HG03280 (cell line): ENCODE results near the gene FOXP1.

ENCODE experiments used
- ATAC-seq: cut with Tn5 transposase; IDR thresholded peaks from one replicate; pipeline ENCODE4 v1.9.1; 2021; ENCODE audit warnings: mild to moderate bottlenecking, moderate library complexity; ENCODE audit not compliant: unreplicated experiment

FOXP1 gene

DNA sequence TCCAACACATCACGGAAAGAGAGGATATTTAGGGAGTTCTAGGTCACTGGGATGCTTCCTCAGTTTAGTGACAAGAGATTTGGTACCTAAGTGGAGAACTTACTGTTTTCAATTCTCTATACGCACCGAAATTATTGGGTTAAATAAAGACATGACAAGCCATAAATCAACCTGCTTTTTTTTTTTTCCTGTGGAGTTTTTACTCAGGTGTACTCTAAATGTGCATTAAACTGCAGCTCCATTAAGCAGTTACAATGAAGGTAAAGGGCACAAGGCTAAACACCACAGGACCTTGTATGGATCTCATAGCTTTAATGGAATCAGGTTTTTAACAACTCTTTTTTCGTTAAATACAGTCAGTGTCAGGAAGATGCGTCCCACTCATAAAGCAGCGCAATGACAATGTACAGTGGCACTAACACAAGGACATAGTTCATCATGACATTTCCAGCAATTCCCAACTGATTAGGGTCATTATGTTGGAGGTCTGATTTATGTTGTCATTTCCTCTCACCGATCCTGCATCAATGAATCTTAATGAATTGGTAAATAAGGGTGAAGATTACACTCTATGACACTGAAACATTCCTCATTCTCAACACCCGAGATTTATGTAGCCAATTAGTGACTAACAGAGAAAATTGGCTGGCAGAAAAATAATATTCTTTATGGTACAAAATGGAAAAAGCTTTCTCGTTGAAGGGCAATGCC is 355.2 kb downstream of the FOXP1 start:
- ATAC-seq: no peak

DNA sequence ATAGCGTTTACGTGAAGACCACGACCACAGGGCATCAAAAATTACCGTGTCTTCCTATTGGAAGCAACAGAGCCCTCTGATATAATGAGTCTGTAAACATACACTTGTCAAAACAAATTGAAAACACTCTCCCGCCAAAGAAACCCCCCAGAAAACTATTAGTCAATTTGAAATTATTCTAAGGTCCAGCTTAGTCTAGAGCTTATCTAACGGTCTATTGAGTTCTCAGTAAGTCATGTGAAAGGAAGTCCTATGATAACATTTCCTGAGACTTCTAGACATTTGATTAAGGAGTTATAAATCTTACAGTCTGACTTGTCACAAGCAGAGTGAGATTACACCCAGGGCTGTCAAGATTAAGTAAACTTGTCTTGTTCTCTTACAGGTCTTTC is 356.3 kb downstream of the FOXP1 start:
- no peak for ATAC-seq

DNA sequence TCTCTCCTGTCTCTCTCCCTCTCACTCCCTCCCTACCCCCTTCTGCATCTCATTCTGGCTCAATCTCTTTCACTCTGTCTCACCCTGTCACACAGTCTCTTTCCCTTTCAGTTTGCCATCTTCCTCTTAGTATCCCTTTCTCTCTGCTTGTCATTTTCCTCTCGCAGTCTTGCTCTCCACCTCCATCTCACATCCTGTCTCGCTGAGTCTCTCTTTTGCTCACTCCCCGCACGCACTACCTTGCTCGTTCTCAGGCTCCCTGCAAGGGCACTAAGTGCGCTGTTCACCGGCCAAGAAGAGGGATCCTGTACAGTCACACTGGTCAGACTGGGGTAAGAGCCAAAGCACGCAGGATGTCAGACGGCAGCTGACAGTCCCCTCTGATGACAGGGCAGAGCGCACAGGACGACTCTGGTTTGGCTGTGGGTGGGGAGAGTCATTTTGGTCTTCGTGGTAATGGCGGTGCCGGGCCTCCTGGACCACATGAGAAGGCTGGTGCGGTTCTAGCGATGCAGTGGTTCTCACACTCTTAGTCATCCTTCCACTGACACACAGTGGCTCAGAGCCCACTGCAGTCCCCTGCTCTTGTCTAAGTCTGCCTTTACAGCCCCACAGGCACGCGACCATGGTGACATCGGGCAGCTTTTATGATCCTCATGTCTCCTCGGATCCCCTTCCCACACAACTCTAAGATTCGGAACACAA is 356.8 kb downstream of the FOXP1 start:
- peak; percentile 82 for ATAC-seq

DNA sequence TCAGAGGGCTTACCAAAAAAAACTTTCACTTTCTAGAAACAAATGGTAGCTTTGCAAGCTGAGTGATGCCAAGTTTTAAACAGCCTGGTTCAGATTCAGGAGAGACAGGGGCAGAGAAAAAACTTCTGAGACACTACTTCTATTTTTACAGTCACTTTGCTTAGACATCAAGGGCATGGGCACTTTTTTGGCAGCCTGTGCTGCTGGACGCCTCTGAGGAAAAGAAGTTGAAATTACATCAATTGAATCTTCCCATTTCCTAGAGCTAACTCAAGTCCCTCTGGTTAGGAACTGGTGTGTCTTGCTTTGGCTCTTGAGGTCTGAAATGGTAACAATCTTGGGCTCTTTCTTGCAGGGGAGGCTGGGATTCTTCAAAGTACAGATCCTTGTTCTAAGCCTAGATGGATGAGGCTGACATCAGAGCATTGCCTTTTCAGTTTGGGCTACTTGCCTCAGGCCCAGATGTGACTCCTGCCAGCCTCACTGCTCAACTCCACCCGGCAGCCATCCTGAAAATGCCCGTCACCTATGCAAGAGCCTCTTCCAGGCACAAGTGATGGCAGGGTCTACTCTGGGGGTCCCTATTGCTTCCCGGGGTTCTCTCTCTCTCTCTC is 357.5 kb downstream of the FOXP1 start:
- peak; percentile 4 for ATAC-seq

DNA sequence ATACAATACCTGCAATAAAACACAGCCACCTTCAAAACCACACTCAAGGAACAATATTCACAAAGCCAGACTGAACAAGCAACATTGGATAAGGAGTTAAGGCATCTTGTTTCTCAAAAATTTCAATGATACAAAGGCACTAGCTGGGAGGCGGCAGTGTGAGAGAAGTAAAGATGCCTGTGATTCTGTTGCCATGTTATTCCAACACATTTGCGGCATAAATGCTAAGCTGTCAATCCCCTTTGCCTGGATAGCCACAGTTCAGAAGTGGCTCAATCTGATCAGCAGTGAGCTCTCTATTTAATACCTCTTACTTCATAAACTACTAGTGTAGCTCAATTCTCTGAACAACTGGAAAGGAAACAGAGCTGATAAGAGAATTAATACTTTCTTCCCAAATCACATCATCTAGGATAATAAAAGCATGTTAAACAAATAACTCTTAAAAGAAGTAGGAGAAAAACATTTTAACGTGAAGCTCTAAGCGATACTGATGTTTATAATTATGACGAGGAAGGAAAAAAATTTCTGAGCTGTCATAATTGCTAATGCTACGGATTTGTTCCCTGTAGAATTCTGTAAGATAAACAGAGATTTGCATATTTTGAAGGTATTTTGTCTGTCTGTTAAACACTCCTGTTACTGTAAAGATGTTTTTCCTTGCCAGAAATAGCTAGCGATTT is 358.4 kb downstream of the FOXP1 start:
- no peak for ATAC-seq

DNA sequence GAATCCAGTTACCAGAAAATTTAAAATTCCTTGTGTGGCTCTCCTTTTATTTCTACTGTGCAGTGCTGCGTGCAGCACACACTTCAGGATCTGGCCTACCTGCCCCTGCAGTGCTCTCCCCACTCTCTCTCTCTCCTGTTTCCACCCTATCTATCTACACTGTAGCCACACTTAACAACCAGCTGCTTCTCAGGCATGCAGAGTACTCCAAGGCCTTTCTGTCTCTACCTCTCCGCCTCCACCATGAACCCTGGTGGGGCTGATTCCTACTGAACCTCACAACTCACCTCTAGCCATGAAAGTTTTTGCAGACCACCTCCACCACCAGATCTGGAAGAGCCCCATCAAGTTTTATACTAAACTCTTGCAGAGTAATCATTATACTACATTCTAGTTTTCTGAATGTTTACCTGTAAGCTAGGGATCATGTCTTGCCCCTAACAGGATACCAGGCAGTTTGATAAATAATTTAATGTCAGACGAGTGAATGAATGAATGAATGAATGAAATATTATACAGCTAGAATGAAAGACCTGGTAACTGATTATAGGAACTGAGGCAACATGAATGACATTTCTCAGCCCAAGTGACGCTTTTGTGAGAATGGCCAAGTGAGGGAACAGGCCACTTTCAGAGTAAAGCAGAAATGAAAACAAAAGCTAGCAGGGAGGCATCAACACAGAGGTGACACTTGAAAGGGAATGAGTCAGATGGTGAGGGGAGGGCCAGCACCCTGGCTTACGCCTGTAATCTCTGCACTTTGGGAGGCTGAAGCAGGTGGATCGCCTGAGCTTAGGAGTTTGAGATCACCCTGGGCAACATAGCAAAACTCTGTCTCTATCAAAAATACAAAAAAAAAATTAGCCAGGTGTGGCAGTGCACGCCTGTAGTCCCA is 363.5 kb downstream of the FOXP1 start:
- peak; percentile 84 for ATAC-seq

DNA sequence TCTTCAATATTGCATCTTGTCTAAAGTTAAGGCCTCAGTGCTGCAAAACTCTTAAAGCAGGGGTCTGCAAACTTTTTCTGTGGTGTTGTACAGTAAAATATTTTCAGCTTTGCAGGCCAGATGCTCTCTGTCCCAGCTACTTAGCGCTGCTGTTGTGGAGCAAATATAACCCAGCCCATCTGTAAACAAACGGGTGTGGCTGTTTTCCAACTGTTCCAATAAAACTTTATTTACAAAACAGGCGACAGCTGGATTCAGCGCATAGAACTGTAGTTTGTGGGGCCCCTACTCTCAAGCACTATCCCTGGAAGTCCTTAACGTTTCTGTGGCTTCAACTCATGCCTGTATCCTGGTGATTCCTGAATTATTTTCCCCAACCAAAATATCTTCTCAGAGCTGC is 365.0 kb downstream of the FOXP1 start:
- ATAC-seq: no peak

DNA sequence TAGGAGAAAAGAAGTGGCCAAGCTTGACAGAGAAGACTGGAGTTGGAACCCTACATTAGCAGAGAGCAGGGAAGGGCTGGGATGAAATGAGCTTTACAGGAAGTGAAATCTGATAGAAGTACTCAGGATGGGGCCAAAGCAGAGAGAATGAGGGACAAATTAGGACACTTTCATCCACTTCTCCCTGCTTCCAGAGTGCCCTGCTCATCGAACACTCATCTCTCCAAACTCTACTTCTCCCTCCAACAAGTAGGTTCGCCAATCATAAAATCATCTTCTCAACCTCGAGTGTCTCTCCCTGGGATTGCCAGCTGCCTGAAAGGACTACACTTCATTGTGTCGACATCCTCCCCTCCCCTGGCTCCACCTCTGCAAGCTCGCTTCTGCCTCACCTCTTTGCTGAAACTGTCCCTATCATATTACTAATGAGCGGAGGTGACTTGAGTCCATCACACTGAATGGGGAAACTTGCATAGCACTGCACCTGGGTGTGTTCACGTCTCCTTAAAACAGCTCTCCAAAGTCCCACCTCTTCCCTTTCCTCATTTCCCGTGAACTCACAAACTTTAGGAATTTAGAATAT is 365.8 kb downstream of the FOXP1 start:
- no peak for ATAC-seq

DNA sequence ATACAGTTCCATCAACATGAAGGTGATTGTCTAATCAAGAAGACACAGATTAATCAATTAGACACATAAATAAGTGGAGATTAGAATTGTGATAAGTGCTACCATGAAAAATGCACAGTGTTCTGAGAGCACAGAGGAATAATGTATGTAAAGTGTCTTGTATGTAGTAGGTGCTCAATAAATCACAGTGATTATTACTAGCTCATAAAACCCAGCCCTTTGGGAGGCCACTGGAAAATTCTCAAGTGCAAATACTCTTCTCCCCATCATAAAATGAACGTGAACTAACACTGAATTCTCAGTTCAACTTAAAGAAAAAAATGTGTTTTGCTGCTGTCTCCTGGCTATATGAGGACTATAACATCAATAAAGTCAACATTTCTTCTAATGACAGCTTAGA is 368.2 kb downstream of the FOXP1 start:
- no peak for ATAC-seq

DNA sequence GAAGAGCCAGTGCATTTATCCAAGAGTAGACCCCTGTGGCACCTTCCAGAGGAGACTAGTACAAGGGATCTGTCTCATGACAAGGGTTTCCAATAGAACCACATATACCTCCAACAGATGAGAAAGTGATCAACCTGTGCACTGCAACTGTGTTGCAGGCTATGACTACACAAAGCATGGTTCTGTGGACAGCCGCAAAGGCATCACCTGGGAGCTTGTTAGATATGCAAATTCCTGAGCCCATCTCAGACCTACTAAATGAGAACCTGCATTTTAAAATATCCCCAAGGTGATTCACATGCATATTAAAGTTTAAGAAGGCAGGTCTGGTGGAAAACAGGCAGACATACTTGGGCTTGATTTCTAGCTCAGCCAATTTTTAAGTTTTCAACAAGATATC is 368.7 kb downstream of the FOXP1 start:
- no peak for ATAC-seq

DNA sequence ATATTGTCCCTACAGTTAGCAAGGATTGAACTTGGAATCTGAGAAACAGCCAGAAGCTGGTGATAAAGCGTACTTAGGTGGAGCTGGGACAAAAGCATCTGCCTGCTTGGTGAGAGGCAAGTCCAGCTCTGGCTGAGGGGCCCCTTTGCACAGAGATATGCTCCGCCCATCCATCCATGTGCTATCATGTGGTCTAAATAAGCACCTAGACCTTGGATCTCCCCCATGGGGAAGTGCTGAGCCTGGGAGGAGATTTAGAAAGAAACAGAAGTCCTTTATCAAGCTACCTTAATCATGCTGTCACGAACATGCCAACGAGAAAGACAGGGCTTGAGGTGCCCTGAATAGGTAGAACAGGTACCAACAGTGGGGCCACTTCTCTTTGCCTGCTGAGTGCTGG is 369.5 kb downstream of the FOXP1 start:
- no peak for ATAC-seq

DNA sequence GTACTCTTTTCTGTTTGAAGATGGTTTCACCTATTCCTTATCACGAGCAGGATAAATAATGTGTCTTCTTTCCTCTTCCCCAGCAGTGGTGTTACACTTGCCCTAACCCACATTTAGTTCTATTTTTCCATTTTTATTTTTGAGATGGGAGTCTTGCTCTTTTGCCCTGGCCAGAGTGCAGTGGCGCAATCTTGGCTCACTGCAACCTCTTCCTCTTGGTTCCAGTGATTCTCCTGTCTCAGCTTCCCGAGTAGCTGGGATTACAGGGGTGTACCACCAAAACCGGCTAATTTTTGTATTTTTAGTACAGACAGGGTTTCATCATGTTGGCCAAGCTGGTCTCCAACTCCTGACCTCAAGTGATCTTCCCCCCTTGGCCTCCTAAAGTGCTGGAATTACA is 372.4 kb downstream of the FOXP1 start:
- no peak for ATAC-seq

DNA sequence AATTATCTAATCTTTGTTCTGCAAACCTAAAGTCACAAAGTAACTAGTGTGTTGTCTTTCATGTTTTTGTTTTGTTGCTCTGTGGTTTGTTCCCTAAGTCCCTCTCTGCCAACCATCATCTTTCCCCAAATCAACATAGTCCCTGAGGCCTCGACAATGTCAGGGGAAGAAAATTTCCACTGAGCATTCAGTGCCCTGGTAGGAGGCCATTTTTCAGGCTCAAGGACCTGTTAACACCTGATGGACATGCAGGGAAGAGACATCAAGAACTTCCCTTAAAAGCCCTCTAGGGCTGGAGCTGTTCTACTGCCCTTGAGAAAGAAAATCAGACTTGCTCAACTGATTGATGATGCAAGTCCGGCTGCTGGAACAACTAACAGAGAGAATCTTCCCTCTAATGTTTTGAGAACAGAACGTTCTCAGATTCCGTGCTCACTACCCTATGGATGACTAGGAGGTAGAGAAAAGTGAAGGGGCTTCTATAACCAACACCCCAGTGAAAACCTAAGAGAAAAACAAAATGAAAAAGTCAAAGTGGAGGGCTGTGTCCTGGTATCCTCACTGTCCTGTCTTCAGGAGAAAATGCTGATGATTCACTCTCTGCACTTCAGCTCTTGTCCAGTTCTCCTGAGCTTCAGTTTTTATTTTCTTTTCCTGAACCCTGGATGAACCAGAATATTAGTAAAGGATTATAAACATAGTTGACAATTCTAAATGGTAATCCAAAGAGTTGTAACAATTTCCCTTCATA is 373.1 kb downstream of the FOXP1 start:
- no peak for ATAC-seq

DNA sequence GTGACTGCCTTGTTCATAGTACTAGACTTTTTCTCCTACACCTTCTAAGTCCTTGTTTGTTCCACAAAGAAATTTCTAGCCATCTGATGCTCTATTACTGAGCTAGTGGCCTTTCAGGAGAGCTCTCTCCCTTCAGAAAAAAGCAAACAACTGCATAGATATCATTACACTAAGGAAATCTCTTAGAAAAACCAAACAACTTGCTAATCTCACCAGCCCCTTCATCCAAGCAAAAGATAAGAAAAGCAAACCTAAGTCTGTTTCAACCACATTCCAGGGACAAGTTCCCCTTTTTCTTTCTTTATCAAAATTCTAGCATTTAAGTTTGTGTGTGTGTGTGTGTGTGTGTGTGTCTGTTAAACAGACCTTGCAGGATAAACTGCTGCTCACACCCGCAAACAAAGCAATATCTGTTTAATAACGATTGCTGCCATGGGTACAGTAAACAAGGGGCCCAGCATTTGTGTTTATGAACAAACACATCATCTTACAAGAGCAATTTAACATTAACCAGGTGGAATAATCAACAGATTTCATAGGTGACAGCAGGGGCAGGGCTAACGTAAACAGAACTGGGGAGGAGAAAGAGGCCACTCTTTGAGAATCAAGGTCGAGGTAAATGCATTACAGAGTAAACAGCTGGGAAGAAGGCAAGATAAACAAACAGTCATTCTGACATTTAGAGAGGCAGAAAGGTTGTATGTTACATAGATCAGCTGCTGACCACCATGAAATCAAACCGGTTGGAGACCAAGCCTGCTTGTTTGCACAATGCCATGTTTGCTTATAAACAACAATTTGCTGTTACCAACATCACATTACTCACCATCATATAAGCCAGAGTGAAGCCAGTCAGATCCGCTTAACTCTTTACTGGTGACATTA is 375.1 kb downstream of the FOXP1 start:
- no peak for ATAC-seq

DNA sequence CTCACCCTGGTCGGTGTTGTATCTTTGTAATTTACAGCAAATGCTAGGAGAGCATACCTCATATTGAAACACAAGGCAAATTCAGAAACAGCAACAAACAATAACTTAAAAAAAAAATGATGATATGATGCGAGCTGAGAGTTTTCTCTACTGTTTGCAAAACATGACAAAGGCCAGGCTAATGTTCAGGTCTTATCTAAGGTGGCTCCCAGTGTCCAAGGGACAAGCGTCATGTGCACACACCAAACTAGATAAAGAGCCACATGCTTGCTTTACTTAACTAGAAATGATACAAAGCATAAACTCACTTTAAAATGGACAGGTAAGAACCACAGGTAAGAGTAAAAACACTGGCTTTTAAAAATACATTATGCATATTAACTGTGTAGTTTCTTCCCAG is 375.9 kb downstream of the FOXP1 start:
- ATAC-seq: no peak

DNA sequence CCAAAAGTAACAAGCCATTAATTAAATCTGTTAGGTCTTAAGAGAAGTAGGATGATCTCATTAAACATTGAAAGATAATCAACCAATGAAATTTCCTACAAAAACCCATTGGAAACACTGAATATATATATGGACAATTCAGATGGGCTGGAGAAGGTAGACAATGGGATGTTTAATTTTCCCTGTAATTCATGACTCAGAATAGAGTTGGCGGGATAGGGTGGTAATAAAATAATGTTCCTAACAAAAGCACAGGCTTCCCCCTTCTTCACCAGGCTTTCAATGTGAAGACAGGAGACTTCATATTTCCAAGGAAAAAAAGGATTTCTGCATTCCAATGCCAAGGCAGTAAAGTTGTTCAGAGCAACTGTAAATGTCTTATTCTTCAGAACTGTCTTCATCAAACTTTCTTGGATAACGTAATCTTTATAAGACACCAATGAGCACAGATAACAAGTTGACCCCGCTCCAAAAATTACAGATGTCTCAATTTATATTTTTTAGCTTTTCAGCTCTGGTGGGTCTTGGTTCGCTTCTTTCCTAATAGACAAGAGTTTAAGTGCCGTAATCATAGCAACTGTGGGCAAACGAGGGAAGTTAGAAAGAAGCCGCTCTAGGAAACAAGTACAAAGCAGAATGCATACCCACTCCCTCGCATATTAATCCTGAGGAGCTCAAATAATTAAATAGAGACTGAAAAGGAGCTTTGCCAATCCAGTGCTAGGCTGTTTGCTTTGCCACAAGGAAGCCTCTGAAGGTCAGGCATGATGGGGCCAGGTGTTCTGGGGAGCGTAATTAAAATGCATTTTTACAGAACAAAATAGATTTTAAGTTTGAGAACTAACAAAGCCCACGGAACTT is 377.0 kb downstream of the FOXP1 start:
- ATAC-seq: no peak

DNA sequence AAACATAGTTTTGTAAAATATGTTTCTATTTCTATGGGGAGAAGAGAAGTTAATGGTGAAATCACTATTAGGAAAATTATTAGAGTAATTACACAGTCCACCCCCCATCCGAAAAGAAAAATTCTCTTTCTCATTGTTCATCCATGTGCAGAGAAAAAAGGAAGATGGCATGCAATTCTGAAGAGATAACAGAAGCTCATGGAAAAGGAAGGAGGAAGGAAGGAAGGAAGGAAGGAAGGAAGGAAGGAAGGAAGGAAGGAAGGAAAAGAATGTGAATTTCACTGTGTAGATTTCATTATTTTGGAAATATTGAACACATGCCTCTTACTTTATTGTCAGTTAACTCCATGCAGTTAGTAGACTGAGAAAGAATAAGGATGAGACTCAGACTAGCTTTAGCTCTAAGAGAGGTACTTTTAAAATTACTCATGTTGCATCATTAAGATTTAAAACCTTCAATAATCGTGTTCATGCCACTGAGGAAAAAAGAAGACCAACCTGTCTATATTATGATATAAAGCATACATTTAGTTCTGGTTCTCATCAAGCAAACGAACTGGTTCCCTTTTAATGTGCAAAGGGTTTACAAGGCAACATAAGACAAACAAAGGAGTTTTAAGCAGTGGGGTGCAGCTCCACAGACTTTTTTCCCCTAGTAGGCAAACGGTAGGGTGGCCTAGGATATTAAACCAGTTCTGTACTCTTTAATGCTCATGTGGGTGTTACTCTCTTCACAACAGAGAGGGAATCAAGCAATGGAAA is 379.6 kb downstream of the FOXP1 start:
- no peak for ATAC-seq
